BLaER1 treated with 17β-estradiol and CSF1 and Interleukin-3, amounts not matched to agents 10 nM and 100 nM (cell line): ENCODE results near the gene RIOK3.

ENCODE experiments used
- H3K27ac ChIP-seq, 11 experiments: shearing (Covaris generic); formaldehyde crosslinking; 2 replicates each; pipeline ENCODE4 v1.8.1; 2022
- H3K27me3 ChIP-seq, 11 experiments: shearing (Covaris generic); formaldehyde crosslinking; 2 replicates each; pipeline ENCODE4 v1.8.1; 2022
- H3K36me3 ChIP-seq, 11 experiments: shearing (Covaris generic); formaldehyde crosslinking; 2 replicates each; pipeline ENCODE4 v1.8.1; 2022
- H3K4me1 ChIP-seq, 10 experiments: shearing (Covaris generic); formaldehyde crosslinking; 2 replicates each; pipeline ENCODE4 v1.8.1; 2022
- H3K4me2 ChIP-seq, 11 experiments: shearing (Covaris generic); formaldehyde crosslinking; 2 replicates each; pipeline ENCODE4 v1.8.1; 2022
- H3K4me3 ChIP-seq, 10 experiments: shearing (Covaris generic); formaldehyde crosslinking; 2 replicates each; pipeline ENCODE4 v1.8.1; 2022
- H3K9ac ChIP-seq, 11 experiments: shearing (Covaris generic); formaldehyde crosslinking; 2 replicates each; pipeline ENCODE4 v1.8.1; 2022
- H3K9me3 ChIP-seq, 11 experiments: shearing (Covaris generic); formaldehyde crosslinking; replicated peaks in 1 of 11; 2 replicates each; pipeline ENCODE4 v1.8.1; 2022
- H4K20me1 ChIP-seq, 11 experiments: shearing (Covaris generic); formaldehyde crosslinking; 2 replicates each; pipeline ENCODE4 v1.8.1; 2022
- Cebpa-rat ChIP-seq, 11 experiments: shearing (Covaris generic); IDR thresholded peaks; 2 replicates each; pipeline ENCODE4 v1.8.1; 2022

The RIOK3 gene

GRCh38 chr18:23440131-23440530 is 13.0 kb upstream of the RIOK3 start:
- Histone ChIP-seq H3K27me3 (no peaks in the 10 kb centered on the region), H3K36me3 (no peaks in the 10 kb centered on the region), H3K27ac (no peak overlapping the region), H3K4me2 (peak overlapping the region in 2 of 11 experiments; percentile 1 to 29; a peak in 2 of 22 replicates), H4K20me1 (no peaks in the 10 kb centered on the region), H3K4me3 (no peak overlapping the region), H3K9ac (no peak overlapping the region), H3K9me3 (peaks cover 0 to 11% (median 0%) of the 10 kb centered on the region in 11 experiments; a peak in 4 of 22 replicates), H3K4me1 (peaks cover 12 to 32% (median 23%) of the 10 kb centered on the region in 10 experiments)
- no peak for TF ChIP-seq Cebpa-rat (IDR thresholded peaks at IDR 0.05)

DNA sequence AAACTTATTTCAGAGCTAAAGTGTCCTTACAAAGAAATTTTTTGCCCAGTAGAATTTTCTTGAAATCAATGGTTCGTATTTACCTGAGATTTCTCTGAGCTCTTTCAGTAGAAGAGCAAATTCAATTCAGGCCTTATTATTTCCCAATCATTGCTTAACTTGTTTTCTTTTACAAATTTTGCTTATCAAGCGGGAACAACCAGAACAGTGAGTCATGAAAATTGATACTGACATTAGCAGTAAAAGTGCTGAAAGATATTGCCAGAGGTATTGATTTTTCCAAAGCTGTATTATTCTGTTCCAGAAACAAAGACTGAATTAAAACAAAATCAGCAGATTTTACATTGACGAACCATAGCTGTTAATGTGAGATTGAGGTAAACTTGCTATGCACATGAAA is 10.1 kb upstream of the RIOK3 start:
- H3K9me3 ChIP-seq: peaks cover 0 to 13% (median 0%) of the 10 kb centered on the region in 11 experiments; a peak in 8 of 22 replicates
- H3K27me3 ChIP-seq: no peaks in the 10 kb centered on the region
- H3K36me3 ChIP-seq: no peaks in the 10 kb centered on the region
- no peak overlapping the region for H3K4me3 ChIP-seq
- H3K4me1 ChIP-seq: peaks cover 5 to 17% (median 13%) of the 10 kb centered on the region in 10 experiments; a peak in 17 of 20 replicates
- TF ChIP-seq Cebpa-rat (IDR thresholded peaks at IDR 0.05): no peak
- no peak overlapping the region for H3K27ac ChIP-seq
- no peaks in the 10 kb centered on the region for H4K20me1 ChIP-seq
- 0 out of 22 replicates have a peak overlapping the region, but pooled peaks of 1 of the 11 experiments have one; percentile 18 for H3K4me2 ChIP-seq
- H3K9ac ChIP-seq: no peak overlapping the region

DNA sequence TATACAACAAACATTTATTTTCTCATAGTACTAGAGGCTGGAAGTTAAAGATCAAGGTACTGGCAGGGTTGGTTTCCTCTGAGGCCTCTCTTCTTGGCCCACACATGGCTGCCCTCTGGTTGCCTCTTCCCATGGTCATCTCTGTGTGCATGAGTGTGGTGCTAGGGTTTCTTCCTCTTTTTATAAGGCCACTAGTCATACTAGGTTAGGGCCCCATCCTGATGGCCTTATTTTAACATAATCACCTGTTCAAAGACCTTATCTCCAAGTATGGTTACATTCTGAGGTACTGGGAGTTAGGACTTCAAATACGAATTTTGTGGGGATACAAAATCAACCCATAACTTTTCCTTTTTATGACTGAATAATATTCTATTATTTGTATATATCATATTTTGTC is 4.8 kb upstream of the RIOK3 start:
- Histone ChIP-seq H3K27me3 (no peaks in the 10 kb centered on the region), H3K36me3 (no peaks in the 10 kb centered on the region), H3K27ac (no peak overlapping the region), H3K4me3 (no peak overlapping the region), H3K9ac (no peak overlapping the region), H3K4me2 (no peak overlapping the region), H3K9me3 (peaks cover 0 to 10% (median 4%) of the 10 kb centered on the region in 11 experiments; a peak in 11 of 22 replicates), H4K20me1 (peaks cover 0 to 2% (median 0%) of the 10 kb centered on the region in 11 experiments; a peak in 2 of 22 replicates), H3K4me1 (peaks cover 9 to 28% (median 18%) of the 10 kb centered on the region in 10 experiments; a peak in 19 of 20 replicates)
- no peak for TF ChIP-seq Cebpa-rat (IDR thresholded peaks at IDR 0.05)

- no peak overlapping the region for H3K4me3 ChIP-seq
- H3K9me3 ChIP-seq: peaks cover 0 to 10% (median 4%) of the 10 kb centered on the region in 11 experiments; a peak in 11 of 22 replicates
- H4K20me1 ChIP-seq: peaks cover 0 to 19% (median 14%) of the 10 kb centered on the region in 11 experiments; a peak in 14 of 22 replicates
- H3K4me1 ChIP-seq: peaks cover 16 to 38% (median 26%) of the 10 kb centered on the region in 10 experiments
- no peak overlapping the region for H3K9ac ChIP-seq
- no peak overlapping the region for H3K4me2 ChIP-seq
- TF ChIP-seq Cebpa-rat (IDR thresholded peaks at IDR 0.05): no peak
- peaks cover 0 to 5% (median 1%) of the 10 kb centered on the region in 11 experiments; a peak in 10 of 22 replicates for H3K36me3 ChIP-seq
- no peak overlapping the region for H3K27ac ChIP-seq
- no peaks in the 10 kb centered on the region for H3K27me3 ChIP-seq
Measured at GRCh38 chr18:23450022-23450421, 3.1 kb upstream of the RIOK3 start.

GRCh38 chr18:23451011-23451410 is 2.1 kb upstream of the RIOK3 start:
- no peak for TF ChIP-seq Cebpa-rat (IDR thresholded peaks at IDR 0.05)
- Histone ChIP-seq H3K4me2 (no peak overlapping the region), H3K9me3 (peaks cover 0 to 10% (median 4%) of the 10 kb centered on the region in 11 experiments; a peak in 11 of 22 replicates), H3K27ac (peak overlapping the region in 2 of 11 experiments; percentile 29 to 33; a peak in 1 of 22 replicates), H3K4me3 (no peak overlapping the region), H3K27me3 (no peaks in the 10 kb centered on the region), H3K4me1 (peaks cover 24 to 48% (median 30%) of the 10 kb centered on the region in 10 experiments), H4K20me1 (peaks cover 0 to 29% (median 23%) of the 10 kb centered on the region in 11 experiments; a peak in 14 of 22 replicates), H3K9ac (no peak overlapping the region), H3K36me3 (peaks cover 6 to 14% (median 11%) of the 10 kb centered on the region in 11 experiments; a peak in 20 of 22 replicates)

- Histone ChIP-seq H3K4me1 (peaks cover 24 to 50% (median 31%) of the 10 kb centered on the region in 10 experiments), H4K20me1 (peaks cover 0 to 32% (median 28%) of the 10 kb centered on the region in 11 experiments; a peak in 14 of 22 replicates), H3K27ac (peak overlapping the region in 6 of 11 experiments; percentile 83 to 92 (median 86); a peak in 7 of 22 replicates), H3K4me3 (no peak overlapping the region), H3K36me3 (peaks cover 8 to 19% (median 16%) of the 10 kb centered on the region in 11 experiments; a peak in 21 of 22 replicates), H3K4me2 (peak overlapping the region in 7 of 11 experiments; percentile 67 to 89 (median 79); a peak in 7 of 22 replicates), H3K27me3 (no peaks in the 10 kb centered on the region), H3K9ac (no peak overlapping the region), H3K9me3 (peaks cover 0 to 10% (median 4%) of the 10 kb centered on the region in 11 experiments; a peak in 11 of 22 replicates)
- TF ChIP-seq Cebpa-rat (IDR thresholded peaks at IDR 0.05): no peak
Measured at GRCh38 chr18:23451491-23451890, 1.6 kb upstream of the RIOK3 start.

- peak overlapping the region; percentile 85 to 99 (median 93) for H3K4me3 ChIP-seq
- peaks cover 12 to 27% (median 23%) of the 10 kb centered on the region in 11 experiments; a peak in 21 of 22 replicates for H3K36me3 ChIP-seq
- H3K27me3 ChIP-seq: no peaks in the 10 kb centered on the region
- H3K27ac ChIP-seq: peak overlapping the region; percentile 81 to 92 (median 86); a peak in 21 of 22 replicates
- TF ChIP-seq Cebpa-rat (IDR thresholded peaks at IDR 0.05): no peak
- H3K4me2 ChIP-seq: peak overlapping the region; percentile 67 to 89 (median 80)
- peaks cover 26 to 53% (median 38%) of the 10 kb centered on the region in 10 experiments for H3K4me1 ChIP-seq
- H3K9me3 ChIP-seq: peaks cover 0 to 10% (median 4%) of the 10 kb centered on the region in 11 experiments; a peak in 11 of 22 replicates
- H3K9ac ChIP-seq: peak overlapping the region; percentile 88 to 95 (median 92); a peak in 21 of 22 replicates
- peaks cover 4 to 41% (median 34%) of the 10 kb centered on the region in 11 experiments; a peak in 16 of 22 replicates for H4K20me1 ChIP-seq
Measured at GRCh38 chr18:23452347-23452727, 750 bp upstream of the RIOK3 start.

DNA sequence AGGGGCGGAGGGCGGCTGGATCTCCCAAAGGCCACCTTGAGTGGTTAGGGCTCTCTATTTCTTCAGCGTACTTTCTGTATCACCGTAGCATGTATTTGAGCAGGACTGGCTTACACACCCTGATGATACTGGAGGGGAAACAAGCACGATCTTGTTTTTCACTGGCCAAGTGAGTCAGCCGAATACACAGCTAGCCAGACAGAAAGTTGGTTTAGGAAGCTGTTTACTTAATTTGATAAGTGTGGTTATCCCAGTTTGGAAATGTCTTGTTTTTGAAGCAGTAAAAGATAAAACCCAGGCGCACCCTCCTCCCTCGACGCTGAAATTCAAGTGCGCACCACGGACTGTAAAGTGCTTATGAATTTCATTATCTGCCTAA is 582 bp downstream of the RIOK3 start:
- no peak for TF ChIP-seq Cebpa-rat (IDR thresholded peaks at IDR 0.05)
- Histone ChIP-seq H3K4me2 (peak overlapping the region; percentile 64 to 97 (median 88)), H3K9me3 (peaks cover 0 to 4% (median 0%) of the 10 kb centered on the region in 11 experiments; a peak in 1 of 22 replicates), H3K9ac (peak overlapping the region; percentile 88 to 95 (median 92)), H4K20me1 (peaks cover 18 to 54% (median 47%) of the 10 kb centered on the region in 11 experiments), H3K27ac (peak overlapping the region; percentile 83 to 92 (median 86)), H3K4me1 (peaks cover 36 to 66% (median 50%) of the 10 kb centered on the region in 10 experiments), H3K4me3 (peak overlapping the region; percentile 85 to 99 (median 93)), H3K36me3 (peaks cover 12 to 40% (median 31%) of the 10 kb centered on the region in 11 experiments; a peak in 21 of 22 replicates), H3K27me3 (no peaks in the 10 kb centered on the region)

DNA sequence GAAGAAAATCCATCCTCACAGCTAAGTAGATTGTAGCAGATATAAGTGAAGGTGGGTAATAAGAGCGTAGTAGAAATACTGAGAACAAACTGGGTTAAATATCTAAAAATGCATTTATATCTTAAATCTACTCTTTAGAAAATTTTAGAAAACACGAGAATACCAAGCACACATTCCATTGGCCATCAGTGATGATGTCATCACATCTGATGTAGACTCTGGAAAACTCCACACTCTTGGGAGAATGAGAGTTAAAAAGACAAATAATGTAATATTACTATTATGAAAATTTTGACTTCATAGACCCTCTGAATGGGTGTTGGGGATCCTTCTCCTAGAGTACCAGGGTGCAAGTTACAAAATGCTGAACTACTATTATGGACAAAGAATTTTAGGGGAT is 3.7 kb downstream of the RIOK3 start:
- no peak for TF ChIP-seq Cebpa-rat (IDR thresholded peaks at IDR 0.05)
- Histone ChIP-seq H3K4me1 (peaks cover 47 to 82% (median 61%) of the 10 kb centered on the region in 10 experiments), H3K4me2 (peak overlapping the region; percentile 6 to 97 (median 48); a peak in 14 of 22 replicates), H4K20me1 (peaks cover 49 to 85% (median 79%) of the 10 kb centered on the region in 11 experiments), H3K36me3 (peaks cover 36 to 70% (median 61%) of the 10 kb centered on the region in 11 experiments), H3K9me3 (0 out of 22 replicates have a peak, but pooled peaks cover 0 to 4% (median 0%) of the 10 kb centered on the region in 11 experiments), H3K4me3 (no peak overlapping the region), H3K9ac (no peak overlapping the region), H3K27ac (0 out of 22 replicates have a peak overlapping the region, but pooled peaks of 1 of the 11 experiments have one; percentile 24), H3K27me3 (no peaks in the 10 kb centered on the region)
